Thyroid gland (tissue), 4 donors: ENCODE measurements around the gene MRPL23. TPM values are rescaled to one million over a fixed set of nuclear protein-coding genes. Genes with fewer than 3 reads are reported as not detected.

Experiments used
- DNase-seq, 2 donors: peaks; one replicate each; pipeline ENCODE4 v3.0.0-alpha.2; 2019
- H3K27ac ChIP-seq, 3 donors: fragments of 200-600 bp; sonication (generic); 1 replicate in 2 of 3; 2 replicates in 1 of 3; pipeline ENCODE4 v1.5.1; 2016 to 2019; ENCODE audit warnings: mild to moderate bottlenecking in 1 of 3, moderate library complexity in 1 of 3
- H3K27me3 ChIP-seq: fragments of 200-600 bp; sonication (generic); one replicate; pipeline ENCODE4 v1.5.1; 2019
- H3K36me3 ChIP-seq, 2 donors: fragments of 200-600 bp; sonication (generic); one replicate each; pipeline ENCODE4 v1.5.1; 2016 to 2019
- H3K4me1 ChIP-seq, 2 donors: fragments of 200-600 bp; sonication (generic); one replicate each; pipeline ENCODE4 v1.5.1; 2017 to 2019
- H3K4me3 ChIP-seq, 3 donors: fragments of 200-600 bp; sonication (generic); replicated peaks in 1 of 3; 1 replicate in 2 of 3; 2 replicates in 1 of 3; pipeline ENCODE4 v1.5.1; 2016; ENCODE audit warnings: mild to moderate bottlenecking in 1 of 3
- H3K9me3 ChIP-seq: fragments of 200-600 bp; sonication (generic); one replicate; pipeline ENCODE4 v1.5.1; 2017
- POLR2A ChIP-seq, 2 donors: fragments of 450-650 bp; IDR thresholded peaks; one replicate each; pipeline ENCODE4 v1.6.1; 2017; ENCODE audit warnings: antibody characterized with exemption in 2 of 2, mild to moderate bottlenecking in 2 of 2, moderate library complexity in 1 of 2
- WGBS, 2 donors: methylation state at CpG; one replicate each; pipeline ENCODE4 v1.1.5; 2017; 5-methylcytosine and 5-hydroxymethylcytosine counted together
- intact Hi-C: fragments of 100-400 bp; cut with DNase I; formaldehyde crosslinking; loops from one replicate; pipeline ENCODE4 v1.15.1; 2023
- total RNA-seq, 4 donors: library from RNA; depleted of rRNA; stranded (reverse); fragments of >200 nt; gene quantifications; one replicate each; pipeline ENCODE4 v1.2.3, GENCODE V29; 2016
- TF ChIP-seq, protein P1 (sequence below), 6 experiments: fragments of 200-600 bp in 3 of 6; fragments of 450-650 bp in 3 of 6; sonication (generic) in 3 of 6; IDR thresholded peaks; one replicate each; pipeline ENCODE4 v1.5.1; 2016 to 2019; ENCODE audit warnings: antibody characterized with exemption in 6 of 6, mild to moderate bottlenecking in 2 of 6, inconsistent platforms in 1 of 6, moderate library complexity in 1 of 6

Gene MRPL23
- total RNA-seq, 4 donors from 2014 or later: 86.9 to 241 (median 159) TPM

DNA sequence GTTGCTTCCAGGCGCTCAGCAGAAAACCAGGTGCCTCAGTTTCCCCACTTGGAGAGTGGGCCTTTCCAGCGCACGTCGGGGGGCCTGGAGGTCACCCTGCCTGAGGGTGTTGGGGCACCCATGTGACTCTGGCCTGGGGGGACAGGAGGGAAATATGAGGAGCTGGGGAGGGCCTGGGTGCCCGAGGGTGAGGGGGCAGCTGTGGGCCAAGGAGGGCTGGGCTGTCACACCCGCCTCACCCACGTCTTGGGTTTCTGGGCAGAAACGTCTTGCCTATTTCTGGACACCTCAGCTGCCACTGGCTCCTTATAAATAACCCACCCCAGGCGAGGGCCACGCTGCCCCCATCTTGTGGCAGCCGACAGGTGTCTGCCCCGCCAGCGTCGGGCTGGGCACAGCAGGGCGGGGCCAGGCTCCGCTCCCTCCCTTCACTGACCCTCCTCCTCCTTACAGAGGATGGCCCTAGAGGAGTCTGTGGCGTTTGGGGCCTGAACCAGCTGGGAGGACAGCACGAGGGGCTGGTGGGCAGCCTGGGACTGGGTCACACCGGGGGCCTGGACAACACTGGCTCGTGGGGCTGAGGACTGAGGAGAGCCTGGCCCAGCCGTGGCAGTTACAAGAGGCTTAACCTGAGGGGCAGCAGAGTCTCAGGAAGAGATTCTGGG lies 26.1 kb upstream of the MRPL23 start:
- H3K27ac ChIP-seq: no peak overlapping the region
- H3K36me3 ChIP-seq: no peaks in the 10 kb centered on the region
- H3K4me1 ChIP-seq: peaks cover 6 to 10% of the 10 kb centered on the region in 2 donors
- DNase-seq: no peak
- H3K4me3 ChIP-seq: no peak overlapping the region
- WGBS, 2 donors: 68 to 71% methylated on average over 6 to 17 of the region's 21 CpGs
- no peaks in the 10 kb centered on the region for H3K9me3 ChIP-seq
- H3K27me3 ChIP-seq: no peaks in the 10 kb centered on the region
- no peak for TF ChIP-seq POLR2A (IDR thresholded peaks at IDR 0.05)
- TF ChIP-seq, protein P1, sequence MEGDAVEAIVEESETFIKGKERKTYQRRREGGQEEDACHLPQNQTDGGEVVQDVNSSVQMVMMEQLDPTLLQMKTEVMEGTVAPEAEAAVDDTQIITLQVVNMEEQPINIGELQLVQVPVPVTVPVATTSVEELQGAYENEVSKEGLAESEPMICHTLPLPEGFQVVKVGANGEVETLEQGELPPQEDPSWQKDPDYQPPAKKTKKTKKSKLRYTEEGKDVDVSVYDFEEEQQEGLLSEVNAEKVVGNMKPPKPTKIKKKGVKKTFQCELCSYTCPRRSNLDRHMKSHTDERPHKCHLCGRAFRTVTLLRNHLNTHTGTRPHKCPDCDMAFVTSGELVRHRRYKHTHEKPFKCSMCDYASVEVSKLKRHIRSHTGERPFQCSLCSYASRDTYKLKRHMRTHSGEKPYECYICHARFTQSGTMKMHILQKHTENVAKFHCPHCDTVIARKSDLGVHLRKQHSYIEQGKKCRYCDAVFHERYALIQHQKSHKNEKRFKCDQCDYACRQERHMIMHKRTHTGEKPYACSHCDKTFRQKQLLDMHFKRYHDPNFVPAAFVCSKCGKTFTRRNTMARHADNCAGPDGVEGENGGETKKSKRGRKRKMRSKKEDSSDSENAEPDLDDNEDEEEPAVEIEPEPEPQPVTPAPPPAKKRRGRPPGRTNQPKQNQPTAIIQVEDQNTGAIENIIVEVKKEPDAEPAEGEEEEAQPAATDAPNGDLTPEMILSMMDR (IDR thresholded peaks at IDR 0.05): no peak
- intact Hi-C loops: no loop called here

DNA sequence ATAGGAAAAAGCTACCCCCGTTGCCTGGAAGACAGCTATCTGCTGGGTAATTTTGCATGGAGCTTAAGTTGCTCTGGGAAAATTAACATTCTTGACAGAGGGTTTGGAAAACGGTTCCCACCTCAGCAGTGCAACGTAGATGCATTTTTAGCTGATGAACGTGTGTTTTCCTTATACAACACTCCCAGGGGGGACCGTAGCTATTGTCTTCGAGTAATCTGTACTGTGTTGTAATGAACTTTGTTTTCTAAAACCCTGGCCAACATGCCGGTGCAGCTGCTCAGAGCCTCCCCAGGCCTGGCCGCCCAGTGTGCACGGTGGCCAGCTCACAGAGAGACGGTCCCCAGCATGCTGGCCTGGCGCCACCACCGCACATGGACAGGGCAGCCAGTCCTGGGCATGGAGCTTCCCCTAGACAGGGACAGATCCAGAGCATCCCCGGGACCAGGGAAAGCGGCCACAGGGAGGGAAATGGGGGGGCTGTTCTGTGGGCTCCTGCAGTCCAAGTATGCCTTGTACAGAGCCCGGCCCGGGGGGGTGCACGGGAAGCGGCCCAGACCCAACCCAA lies 25.5 kb upstream of the MRPL23 start:
- H3K27me3 ChIP-seq: no peaks in the 10 kb centered on the region
- no peak for DNase-seq
- peaks cover 6 to 10% of the 10 kb centered on the region in 2 donors for H3K4me1 ChIP-seq
- H3K36me3 ChIP-seq: no peaks in the 10 kb centered on the region
- H3K27ac ChIP-seq: no peak overlapping the region
- H3K4me3 ChIP-seq: no peak overlapping the region
- H3K9me3 ChIP-seq: no peaks in the 10 kb centered on the region
- 59 to 73% methylated on average over 10 to 18 of the region's 18 CpGs for WGBS, 2 donors
- TF ChIP-seq POLR2A (IDR thresholded peaks at IDR 0.05): no peak
- TF ChIP-seq, protein P1 (IDR thresholded peaks at IDR 0.05): no peak
- intact Hi-C loops: no loop called here

DNA sequence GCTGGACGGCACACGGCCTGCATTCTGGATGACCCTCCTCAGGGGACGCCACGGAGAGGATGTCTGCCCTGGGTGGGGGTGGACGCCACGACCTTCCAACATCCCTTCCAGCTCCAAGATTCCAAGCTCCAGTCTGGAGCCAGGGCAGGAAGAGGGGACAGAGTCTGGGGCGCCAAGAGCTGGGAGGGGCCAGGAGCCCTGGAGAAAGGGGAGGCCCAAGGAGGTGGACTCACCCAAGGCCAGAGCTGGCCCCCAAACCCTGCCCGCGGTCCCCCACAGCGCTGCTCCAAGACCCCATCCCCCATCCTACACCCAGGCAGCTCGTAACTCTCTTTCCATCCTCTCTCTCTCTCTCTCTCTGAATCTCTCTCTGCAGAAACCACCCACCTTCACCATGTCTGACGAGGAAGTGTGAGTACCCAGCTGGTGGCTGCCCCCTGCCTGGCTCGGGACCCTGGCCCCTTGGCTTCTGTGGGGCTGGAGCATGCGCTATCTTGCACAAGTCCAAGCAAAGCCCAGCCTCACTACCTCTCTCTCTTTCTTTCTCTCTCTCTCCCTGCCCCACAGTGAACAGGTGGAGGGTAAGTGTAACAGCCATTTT lies 24.6 kb upstream of the MRPL23 start:
- H3K9me3 ChIP-seq: no peaks in the 10 kb centered on the region
- H3K27me3 ChIP-seq: no peaks in the 10 kb centered on the region
- peaks cover 6 to 10% of the 10 kb centered on the region in 2 donors for H3K4me1 ChIP-seq
- 75 to 76% methylated on average over 10 to 14 of the region's 14 CpGs for WGBS, 2 donors
- intact Hi-C loops: no loop called here
- no peaks in the 10 kb centered on the region for H3K36me3 ChIP-seq
- no peak overlapping the region for H3K4me3 ChIP-seq
- H3K27ac ChIP-seq: no peak overlapping the region
- no peak for DNase-seq
- TF ChIP-seq POLR2A (IDR thresholded peaks at IDR 0.05): no peak
- TF ChIP-seq, protein P1 (IDR thresholded peaks at IDR 0.05): no peak

DNA sequence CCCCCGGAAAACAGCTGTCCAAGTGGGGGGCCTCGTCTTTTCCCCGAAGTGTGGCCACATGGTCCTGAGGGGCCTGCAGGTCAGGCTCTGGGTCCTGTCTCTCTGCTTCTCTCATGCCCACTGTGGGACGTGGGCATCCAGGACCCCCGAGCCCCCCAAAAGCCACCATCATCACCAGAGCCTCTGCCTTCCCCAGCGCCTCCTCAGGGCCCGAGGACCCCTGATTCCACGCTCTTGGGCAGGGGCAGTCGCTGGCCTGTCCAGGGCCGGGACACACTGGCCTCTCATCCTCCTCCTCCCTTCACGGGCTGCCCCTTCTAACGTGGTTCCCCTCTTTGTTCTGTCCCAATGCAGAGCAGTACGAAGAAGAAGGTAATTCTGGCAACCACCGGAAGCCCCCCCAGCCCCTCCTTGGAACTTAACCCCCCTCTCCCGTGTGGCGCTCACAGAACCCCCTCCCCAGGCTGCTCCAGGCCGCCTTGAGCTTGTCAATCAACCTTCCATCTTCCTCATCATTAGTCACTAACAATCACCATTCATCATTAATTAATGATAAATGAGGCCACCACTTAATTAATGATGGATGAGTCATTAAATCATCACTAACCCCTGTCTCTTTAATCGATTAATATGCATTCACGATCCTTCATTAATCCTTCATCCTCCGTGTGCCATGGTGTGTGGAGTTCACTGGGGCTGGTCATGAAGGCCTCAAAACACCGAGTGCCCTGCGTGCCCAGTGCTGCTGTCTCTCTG lies 23.8 kb upstream of the MRPL23 start:
- TF ChIP-seq, protein P1 (IDR thresholded peaks at IDR 0.05): no peak
- TF ChIP-seq POLR2A (IDR thresholded peaks at IDR 0.05): no peak
- Histone ChIP-seq H3K4me3 (no peak overlapping the region), H3K4me1 (peaks cover 6 to 10% of the 10 kb centered on the region in 2 donors), H3K9me3 (no peaks in the 10 kb centered on the region), H3K36me3 (no peaks in the 10 kb centered on the region), H3K27me3 (no peaks in the 10 kb centered on the region), H3K27ac (no peak overlapping the region)
- intact Hi-C loops: no loop called here
- WGBS, 2 donors: 91 to 93% methylated on average over 21 to 22 of the region's 22 CpGs
- DNase-seq: no peak
